Right lobe of liver (tissue), 6 donors: Measurements from ENCODE around the gene PIK3IP1. TPM values are rescaled to one million over a fixed set of nuclear protein-coding genes. Genes with fewer than 3 reads are reported as not detected.

Source experiments
- ATAC-seq, 4 donors: fragments of 200-7000 bp; cut with Tn5 transposase; one replicate each; pipeline ENCODE4 v1.9.1; 2020; ENCODE audit warnings: mild to moderate bottlenecking in 4 of 4, moderate library complexity in 4 of 4
- DNase-seq, 3 donors: peaks; one replicate each; pipeline ENCODE4 v3.0.0-alpha.2; 2020
- H3K27ac ChIP-seq, 3 donors: fragments of 200-600 bp; one replicate each; pipeline ENCODE4 v1.8.0; 2022
- H3K27me3 ChIP-seq, 2 donors: fragments of 200-600 bp; one replicate each; pipeline ENCODE4 v1.8.0; 2022
- H3K36me3 ChIP-seq, 4 donors: fragments of 200-600 bp; sonication (generic) in 1 of 4; one replicate each; pipeline versions ENCODE4 v1.5.1 to v1.8.0; 2017 to 2022; ENCODE audit warnings: control low read depth in 1 of 4
- H3K4me1 ChIP-seq, 4 donors: fragments of 200-600 bp; sonication (generic) in 1 of 4; one replicate each; pipeline versions ENCODE4 v1.5.1 to v1.8.0; 2017 to 2022; ENCODE audit warnings: control low read depth in 1 of 4
- H3K4me3 ChIP-seq, 3 donors: fragments of 200-600 bp; one replicate each; pipeline ENCODE4 v1.8.0; 2022
- H3K9me3 ChIP-seq, 4 donors: fragments of 200-600 bp; sonication (generic) in 1 of 4; one replicate each; pipeline versions ENCODE4 v1.5.1 to v1.8.0; 2017 to 2022; ENCODE audit warnings: control low read depth in 1 of 4
- POLR2A ChIP-seq: fragments of 450-650 bp; IDR thresholded peaks from one replicate; pipeline ENCODE4 v1.6.1; 2017; ENCODE audit warnings: antibody characterized with exemption, mild to moderate bottlenecking
- WGBS: methylation state at CpG from one replicate; pipeline ENCODE4 v1.1.6; 2018; ENCODE audit warnings: low coverage, low lambda C conversion rate; ENCODE audit not compliant: insufficient coverage; ENCODE audit errors: missing lambda C conversion rate; 5-methylcytosine and 5-hydroxymethylcytosine counted together
- intact Hi-C, 2 donors: fragments of 100-400 bp; cut with DNase I; formaldehyde crosslinking; loops; one replicate each; pipeline versions ENCODE4 v1.11.2 to v1.14.1; 2022
- total RNA-seq, 6 experiments: library from RNA; depleted of rRNA in 2 of 6; stranded (reverse); fragments of >200 nt in 2 of 6; fragmentation: NEBNext Ultra II Directional in 3 of 6; extraction: Animal tissue kit (Norgen Biotek cat#: 25700) in 3 of 6; gene quantifications; one replicate each; pipeline versions ENCODE4 v1.1.0 to v1.2.4, GENCODE V29; 2016 to 2023
- TF ChIP-seq, protein P1 (sequence below), 4 donors: fragments of 200-600 bp in 3 of 4; fragments of 450-650 bp in 1 of 4; IDR thresholded peaks; one replicate each; pipeline versions ENCODE4 v1.5.1 to v1.8.0; 2016 to 2022; ENCODE audit warnings: antibody characterized with exemption in 4 of 4, mild to moderate bottlenecking in 2 of 4
- donor health status: DM: no; HTN: yes; CAD: no.
- donor health status: DM: no; HTN: no; CAD: no.
- donor health status: DM: no; HTN: no; CAD: no.
- donor health status: DM: no; HTN: yes; CAD: no.
- donor health status: DM: no; HTN: yes; CAD: no.

The PIK3IP1 gene
- total RNA-seq, 6 experiments from 2014 or later, result 1.3 to 6.6 (median 5.6) TPM

DNA sequence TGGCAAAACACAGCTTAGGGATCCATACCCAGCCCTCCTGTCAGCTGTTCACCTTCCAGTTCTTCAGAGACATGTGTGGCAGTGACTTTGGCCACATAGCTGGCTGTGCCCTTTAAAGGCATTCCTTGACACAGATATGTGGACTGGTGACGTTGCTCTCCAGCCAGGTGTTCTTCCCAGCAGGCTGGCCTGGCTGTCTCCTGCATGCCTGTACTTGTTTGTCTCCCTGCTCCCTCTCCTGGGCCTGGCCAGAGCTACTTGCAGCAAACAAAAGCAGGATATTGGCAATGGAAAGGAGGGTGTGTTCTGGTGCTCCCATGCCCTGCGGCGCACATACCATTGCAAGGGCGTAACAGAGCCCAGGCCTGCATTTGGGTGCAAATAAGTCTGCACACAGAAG lies 38.3 kb downstream of the PIK3IP1 start:
- peak; percentile 36 to 71 (median 58) for ATAC-seq
- no peak for DNase-seq

DNA sequence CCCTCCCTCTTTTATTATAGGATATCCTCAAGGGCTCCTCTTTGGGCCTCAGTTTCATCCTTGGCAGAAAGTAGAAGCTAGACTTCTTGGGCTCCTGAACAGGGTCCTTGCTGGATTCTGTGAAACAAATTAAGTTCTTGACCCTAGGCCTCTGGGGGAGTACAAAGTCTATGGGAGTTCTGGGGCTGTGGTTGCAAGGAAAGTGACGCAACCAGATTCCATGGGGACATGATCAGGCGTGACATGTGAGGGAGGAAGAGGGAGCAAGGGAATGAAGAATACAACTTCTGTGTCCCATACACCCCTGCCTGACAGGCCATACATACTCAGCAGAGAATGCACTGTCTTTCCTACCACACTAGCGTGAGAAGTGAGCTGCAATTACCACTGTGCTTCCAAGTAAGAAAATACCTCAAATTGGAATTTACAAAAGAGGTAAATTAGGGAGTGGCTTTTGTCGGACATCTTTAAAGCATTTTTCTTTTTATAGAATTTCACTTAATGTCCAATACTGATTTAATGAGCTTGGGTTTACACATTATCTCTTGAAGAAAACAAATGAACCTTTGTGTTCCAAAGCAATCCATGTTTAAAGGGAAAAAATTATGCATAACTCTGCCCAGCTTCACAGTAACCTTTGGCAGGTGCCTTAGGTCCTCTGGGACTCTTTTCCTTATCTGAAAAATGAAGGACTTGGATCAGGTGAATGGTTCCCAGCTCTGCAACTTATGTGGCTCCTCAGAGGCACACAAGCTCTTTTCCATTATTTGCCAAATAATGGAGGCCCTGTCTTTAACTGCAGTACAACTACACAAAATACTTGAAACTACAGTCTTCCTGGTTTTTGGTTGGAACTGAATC lies 41.3 kb downstream of the PIK3IP1 start:
- intact Hi-C loops, result no loop called here
- H3K4me3 ChIP-seq, result no peak overlapping the region

More for the DNA sequence above, 38.3 kb downstream of the PIK3IP1 start:
- intact Hi-C loops, result no loop called here
- no peak overlapping the region for H3K27ac ChIP-seq
- WGBS, result 80% methylated on average over 2 of the region's 4 CpGs
- H3K4me1 ChIP-seq, result peaks cover 0 to 8% (median 0%) of the 10 kb centered on the region in 4 donors
- no peaks in the 10 kb centered on the region for H3K9me3 ChIP-seq
- H3K36me3 ChIP-seq, result peaks cover 0 to 4% (median 0%) of the 10 kb centered on the region in 4 donors
- TF ChIP-seq, protein P1, sequence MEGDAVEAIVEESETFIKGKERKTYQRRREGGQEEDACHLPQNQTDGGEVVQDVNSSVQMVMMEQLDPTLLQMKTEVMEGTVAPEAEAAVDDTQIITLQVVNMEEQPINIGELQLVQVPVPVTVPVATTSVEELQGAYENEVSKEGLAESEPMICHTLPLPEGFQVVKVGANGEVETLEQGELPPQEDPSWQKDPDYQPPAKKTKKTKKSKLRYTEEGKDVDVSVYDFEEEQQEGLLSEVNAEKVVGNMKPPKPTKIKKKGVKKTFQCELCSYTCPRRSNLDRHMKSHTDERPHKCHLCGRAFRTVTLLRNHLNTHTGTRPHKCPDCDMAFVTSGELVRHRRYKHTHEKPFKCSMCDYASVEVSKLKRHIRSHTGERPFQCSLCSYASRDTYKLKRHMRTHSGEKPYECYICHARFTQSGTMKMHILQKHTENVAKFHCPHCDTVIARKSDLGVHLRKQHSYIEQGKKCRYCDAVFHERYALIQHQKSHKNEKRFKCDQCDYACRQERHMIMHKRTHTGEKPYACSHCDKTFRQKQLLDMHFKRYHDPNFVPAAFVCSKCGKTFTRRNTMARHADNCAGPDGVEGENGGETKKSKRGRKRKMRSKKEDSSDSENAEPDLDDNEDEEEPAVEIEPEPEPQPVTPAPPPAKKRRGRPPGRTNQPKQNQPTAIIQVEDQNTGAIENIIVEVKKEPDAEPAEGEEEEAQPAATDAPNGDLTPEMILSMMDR (IDR thresholded peaks at IDR 0.05), result no peak
- TF ChIP-seq POLR2A, result no peak
- no peak overlapping the region for H3K4me3 ChIP-seq
- no peaks in the 10 kb centered on the region for H3K27me3 ChIP-seq

DNA sequence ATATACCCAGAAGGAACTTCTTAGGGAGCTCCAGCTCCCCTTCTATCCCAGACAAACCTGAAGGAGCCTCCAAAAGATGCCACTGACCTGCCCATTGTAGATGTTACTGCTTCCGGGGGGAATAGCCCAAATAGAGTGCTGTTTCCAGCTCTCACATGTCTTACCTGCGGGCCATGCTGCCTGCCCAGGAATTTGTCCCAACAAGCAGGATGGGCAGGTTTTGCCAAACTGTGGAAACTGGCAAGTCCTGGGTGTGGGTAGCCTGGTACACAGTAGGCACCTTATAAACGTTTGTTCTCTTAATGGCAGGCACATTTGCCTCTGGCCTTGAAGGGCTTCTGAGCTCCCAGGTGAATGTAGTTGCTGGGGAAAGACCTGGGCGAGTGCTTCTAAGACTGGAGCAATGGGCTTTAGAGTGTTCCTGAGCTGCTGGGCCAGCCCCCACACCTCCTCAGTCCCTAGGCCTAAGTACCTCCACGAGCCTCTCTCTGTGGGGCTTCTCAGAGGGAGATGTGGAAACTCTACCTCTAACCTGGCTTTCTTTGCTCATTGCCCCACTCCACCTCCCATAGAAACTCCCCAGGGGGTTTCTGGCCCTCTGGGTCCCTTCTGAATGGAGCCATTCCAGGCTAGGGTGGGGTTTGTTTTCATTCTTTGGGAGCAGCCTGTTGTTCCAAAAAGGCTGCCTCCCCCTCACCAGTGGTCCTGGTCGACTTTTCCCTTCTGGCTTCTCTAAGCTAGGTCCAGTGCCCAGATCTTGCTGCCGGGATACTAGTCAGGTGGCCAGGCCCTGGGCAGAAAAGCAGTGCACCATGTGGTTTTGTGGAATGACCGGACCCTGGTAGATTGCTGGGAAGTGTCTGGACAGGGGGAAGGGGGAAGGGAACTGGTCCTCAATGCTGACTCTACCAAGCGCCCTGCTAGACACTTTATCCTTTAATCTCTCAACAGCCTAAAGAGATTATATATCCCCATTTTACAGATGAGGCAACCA lies 43.0 kb downstream of the PIK3IP1 start:
- DNase-seq (no peak), ATAC-seq (no peak)
- Histone ChIP-seq H3K27ac (no peak overlapping the region), H3K27me3 (no peaks in the 10 kb centered on the region), H3K4me3 (no peak overlapping the region), H3K9me3 (no peaks in the 10 kb centered on the region), H3K4me1 (peaks cover 0 to 21% (median 0%) of the 10 kb centered on the region in 4 donors), H3K36me3 (no peaks in the 10 kb centered on the region)
- TF ChIP-seq, protein P1 (IDR thresholded peaks at IDR 0.05), result no peak
- no peak for TF ChIP-seq POLR2A
- intact Hi-C loops, result no loop called here
- WGBS, result 100% methylated on average over 2 of the region's 9 CpGs

More for the DNA sequence above, 41.3 kb downstream of the PIK3IP1 start:
- no peak for DNase-seq
- peak in 3 of 4 donors; percentile 26 to 61 (median 60) for ATAC-seq
- peaks cover 0 to 8% (median 0%) of the 10 kb centered on the region in 4 donors for H3K4me1 ChIP-seq
- no peaks in the 10 kb centered on the region for H3K36me3 ChIP-seq
- H3K27me3 ChIP-seq, result no peaks in the 10 kb centered on the region
- no peaks in the 10 kb centered on the region for H3K9me3 ChIP-seq
- 70% methylated on average over 4 of the region's 4 CpGs for WGBS
- no peak for TF ChIP-seq POLR2A
- TF ChIP-seq, protein P1 (IDR thresholded peaks at IDR 0.05), result no peak
- no peak overlapping the region for H3K27ac ChIP-seq

DNA sequence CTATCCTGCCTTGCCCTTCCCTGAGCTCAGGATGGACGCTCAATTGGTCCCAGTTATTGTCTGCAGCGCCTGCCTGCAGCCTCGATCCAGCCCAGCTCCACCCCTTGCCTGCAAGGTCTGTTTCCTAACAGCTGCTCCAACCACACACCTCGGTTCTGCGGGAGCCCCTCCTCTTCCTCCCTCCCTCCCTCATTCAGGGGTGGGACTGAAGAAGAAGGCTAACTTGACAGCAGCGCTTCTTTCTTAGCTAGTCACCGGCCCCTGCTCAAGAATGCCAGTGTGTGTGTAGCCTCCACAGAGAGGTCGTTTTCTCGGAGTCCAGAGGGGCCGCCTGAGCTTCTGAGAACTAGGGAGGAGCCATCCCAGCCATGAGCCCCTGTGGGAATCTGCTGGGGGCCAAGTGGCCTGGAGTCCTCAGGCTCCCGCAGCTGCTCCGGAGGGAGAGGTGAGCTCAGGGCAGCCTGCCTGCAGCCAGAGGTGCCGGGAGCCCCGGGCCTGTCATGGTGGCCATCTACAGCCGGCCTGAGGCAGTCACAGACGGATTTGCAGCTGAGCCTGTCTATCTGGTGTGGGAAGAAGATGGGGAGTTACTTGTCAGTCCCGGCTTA lies 44.0 kb downstream of the PIK3IP1 start:
- TF ChIP-seq, protein P1 (IDR thresholded peaks at IDR 0.05), result no peak
- no peak for TF ChIP-seq POLR2A
- intact Hi-C loops, result no loop called here
- Histone ChIP-seq H3K4me1 (peaks cover 0 to 23% (median 0%) of the 10 kb centered on the region in 4 donors), H3K9me3 (no peaks in the 10 kb centered on the region), H3K4me3 (peak overlapping the region in 1 of 3 donors; percentile 37), H3K27ac (no peak overlapping the region), H3K27me3 (no peaks in the 10 kb centered on the region), H3K36me3 (no peaks in the 10 kb centered on the region)
- DNase-seq (peak in 1 of 3 donors; percentile 66), ATAC-seq (peak; percentile 22 to 84 (median 72))
- WGBS, result 70% methylated on average over 9 of the region's 17 CpGs
